ENCODE results near the gene BCKDK.
"Not testable (repeated sequence)": the region's sequence is repeated elsewhere in the genome, so short reads cannot be mapped to it uniquely, and the experiment has no call there.

BCKDK gene

GRCh38 chr16:31127182-31127581 is 19.0 kb downstream of the BCKDK start:
- DNase-seq (ENCODE audit: low read depth) = no peak

GRCh38 chr16:31128711-31129567 is 20.8 kb downstream of the BCKDK start:
- no peak for DNase-seq (ENCODE audit: low read depth)

GRCh38 chr16:31129568-31130335 is 21.6 kb downstream of the BCKDK start:
- no peak for DNase-seq (ENCODE audit: low read depth)

- DNase-seq (ENCODE audit: low read depth) = no peak
Observed at GRCh38 chr16:31130336-31130891, 22.2 kb downstream of the BCKDK start.

GRCh38 chr16:31130899-31131298 is 22.7 kb downstream of the BCKDK start:
- DNase-seq (ENCODE audit: low read depth) = no peak

- no peak for DNase-seq (ENCODE audit: low read depth)
Observed at GRCh38 chr16:31131416-31131815, 23.2 kb downstream of the BCKDK start.

- no peak for DNase-seq (ENCODE audit: low read depth)
Observed at GRCh38 chr16:31131841-31132271, 23.7 kb downstream of the BCKDK start.

- no peak for DNase-seq (ENCODE audit: low read depth)
Observed at GRCh38 chr16:31132303-31132979, 24.3 kb downstream of the BCKDK start.

GRCh38 chr16:31133046-31133501 is 24.9 kb downstream of the BCKDK start:
- DNase-seq (ENCODE audit: low read depth) = no peak

GRCh38 chr16:31134091-31134571 is 25.9 kb downstream of the BCKDK start:
- DNase-seq (ENCODE audit: low read depth) = no peak

- DNase-seq (ENCODE audit: low read depth) = no peak
Observed at GRCh38 chr16:31134625-31135534, 26.7 kb downstream of the BCKDK start.

GRCh38 chr16:31135535-31136286 is 27.5 kb downstream of the BCKDK start, which contains the start of gene PRSS8:
TSS of gene PRSS8 (minus strand) at chr16:31135727. CDS start at chr16:31135498, 229 bp downstream.
- no peak for DNase-seq (ENCODE audit: low read depth)

GRCh38 chr16:31136287-31136662 is 28.1 kb downstream of the BCKDK start:
- DNase-seq (ENCODE audit: low read depth) = no peak

- DNase-seq (ENCODE audit: low read depth) = not testable (repeated sequence)
Observed at GRCh38 chr16:31136822-31137499, 28.8 kb downstream of the BCKDK start.

- no peak for DNase-seq (ENCODE audit: low read depth)
Observed at GRCh38 chr16:31138621-31139578, 30.7 kb downstream of the BCKDK start.

- not testable (repeated sequence) for DNase-seq (ENCODE audit: low read depth)
Observed at GRCh38 chr16:31141071-31141469, 32.9 kb downstream of the BCKDK start.

GRCh38 chr16:31141489-31142108 is 33.4 kb downstream of the BCKDK start:
- no peak for DNase-seq (ENCODE audit: low read depth)

All from activated T-helper 1 cell treated with Interleukin-2 at 50 U/mL for 16 hours (primary cell).